Measurements from ENCODE around the gene MCTP1.

The MCTP1 gene

DNA sequence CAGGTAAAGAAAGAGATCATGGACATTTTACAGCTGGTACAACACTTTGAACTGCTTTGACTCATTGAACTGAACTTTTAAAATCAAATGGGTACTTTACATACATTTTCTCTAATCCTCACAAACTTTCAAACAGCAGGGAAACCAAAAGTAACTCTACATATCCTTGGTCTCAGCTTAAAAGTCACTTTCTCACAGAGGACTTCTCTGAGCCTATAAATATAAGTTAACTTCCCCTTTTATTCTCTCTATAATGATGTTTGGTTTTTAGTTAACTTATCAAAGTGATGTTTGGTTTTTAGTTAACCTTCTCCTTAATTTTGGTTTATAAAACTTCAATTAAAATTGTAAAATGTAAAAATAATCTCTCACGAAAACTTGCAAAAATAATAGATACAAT is 209.8 kb downstream of the MCTP1 start:
- no peaks in the 10 kb centered on the region for H3K36me3 ChIP-seq (ENCODE audit: insufficient read depth, low read length)
- peak overlapping the region; percentile 55 for H3K4me2 ChIP-seq (ENCODE audit: low read depth, low read length, poor library complexity, severe bottlenecking)
- peak overlapping the region; percentile 39 for H3K9ac ChIP-seq (ENCODE audit: low read depth, low read length, poor library complexity, severe bottlenecking)
- no peak for TF ChIP-seq EZH2phosphoT487 (IDR thresholded peaks at IDR 0.05; ENCODE audit: borderline replicate concordance)
- TF ChIP-seq, protein P1, sequence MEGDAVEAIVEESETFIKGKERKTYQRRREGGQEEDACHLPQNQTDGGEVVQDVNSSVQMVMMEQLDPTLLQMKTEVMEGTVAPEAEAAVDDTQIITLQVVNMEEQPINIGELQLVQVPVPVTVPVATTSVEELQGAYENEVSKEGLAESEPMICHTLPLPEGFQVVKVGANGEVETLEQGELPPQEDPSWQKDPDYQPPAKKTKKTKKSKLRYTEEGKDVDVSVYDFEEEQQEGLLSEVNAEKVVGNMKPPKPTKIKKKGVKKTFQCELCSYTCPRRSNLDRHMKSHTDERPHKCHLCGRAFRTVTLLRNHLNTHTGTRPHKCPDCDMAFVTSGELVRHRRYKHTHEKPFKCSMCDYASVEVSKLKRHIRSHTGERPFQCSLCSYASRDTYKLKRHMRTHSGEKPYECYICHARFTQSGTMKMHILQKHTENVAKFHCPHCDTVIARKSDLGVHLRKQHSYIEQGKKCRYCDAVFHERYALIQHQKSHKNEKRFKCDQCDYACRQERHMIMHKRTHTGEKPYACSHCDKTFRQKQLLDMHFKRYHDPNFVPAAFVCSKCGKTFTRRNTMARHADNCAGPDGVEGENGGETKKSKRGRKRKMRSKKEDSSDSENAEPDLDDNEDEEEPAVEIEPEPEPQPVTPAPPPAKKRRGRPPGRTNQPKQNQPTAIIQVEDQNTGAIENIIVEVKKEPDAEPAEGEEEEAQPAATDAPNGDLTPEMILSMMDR (conservative IDR thresholded peaks at IDR 0.05; ENCODE audit: low read length), result no peak
- H2AFZ ChIP-seq (ENCODE audit: low read length), result no peak overlapping the region
- H3K4me3 ChIP-seq (ENCODE audit: low read length, poor library complexity, severe bottlenecking), result peak overlapping the region; percentile 31
- H4K20me1 ChIP-seq (ENCODE audit: insufficient read depth, low read length, poor library complexity, severe bottlenecking), result no peaks in the 10 kb centered on the region
- no peaks in the 10 kb centered on the region for H3K9me2 ChIP-seq (replicated peaks; ENCODE audit: low read depth, low read length)
- peaks cover 50% of the 10 kb centered on the region for H3K4me1 ChIP-seq (ENCODE audit: insufficient read depth, low read length, poor library complexity, severe bottlenecking)
- H3K9me3 ChIP-seq (ENCODE audit: insufficient read depth, low read depth, low read length), result no peaks in the 10 kb centered on the region
- H3K27me3 ChIP-seq (ENCODE audit: insufficient read depth, low read length, poor library complexity, severe bottlenecking), result no peaks in the 10 kb centered on the region
- H3F3A ChIP-seq (ENCODE audit: low read depth), result no peaks in the 10 kb centered on the region
- H3K79me2 ChIP-seq (ENCODE audit: insufficient read depth, low read length), result peaks cover 39% of the 10 kb centered on the region

DNA sequence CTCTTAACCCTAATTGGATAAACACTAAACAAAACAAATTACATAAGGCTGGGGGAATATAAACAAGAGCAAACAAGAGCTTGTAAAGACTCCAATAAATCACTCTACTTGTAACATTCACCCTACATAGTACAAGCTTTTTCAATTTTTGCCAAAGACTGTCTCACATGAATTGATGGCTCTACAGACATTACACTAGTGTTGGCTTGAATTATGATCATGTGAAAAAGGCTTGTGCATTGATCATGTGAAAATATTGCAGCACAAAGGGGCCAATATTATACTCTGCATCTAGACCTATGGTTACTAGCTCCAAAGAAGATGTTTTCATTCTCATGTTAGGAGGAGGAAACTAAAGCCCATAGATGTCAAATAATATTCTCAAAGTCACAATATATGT is 212.6 kb downstream of the MCTP1 start:
- H4K20me1 ChIP-seq (ENCODE audit: insufficient read depth, low read length, poor library complexity, severe bottlenecking), result no peaks in the 10 kb centered on the region
- H3K4me1 ChIP-seq (ENCODE audit: insufficient read depth, low read length, poor library complexity, severe bottlenecking), result peaks cover 44% of the 10 kb centered on the region
- peaks cover 16% of the 10 kb centered on the region for H3K79me2 ChIP-seq (ENCODE audit: insufficient read depth, low read length)

DNA sequence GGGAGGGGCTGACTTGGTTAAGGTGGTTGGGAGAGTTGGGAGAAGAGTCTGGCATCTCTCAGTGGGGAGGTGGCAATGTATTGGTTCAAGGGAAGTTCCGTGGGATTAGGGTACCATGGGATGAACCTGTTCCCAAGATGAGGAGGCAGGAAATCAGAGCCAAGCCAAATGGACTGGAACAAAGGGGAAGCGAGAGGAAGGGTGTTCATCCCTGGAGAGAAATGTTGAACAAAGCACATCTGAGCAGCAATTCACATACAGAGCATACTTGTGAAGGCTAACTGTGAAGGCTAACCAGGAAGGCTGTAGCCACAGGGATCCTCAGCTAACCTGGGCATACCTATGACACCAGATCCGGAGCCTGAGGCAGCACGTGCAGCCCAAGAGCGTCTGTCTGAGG is 214.0 kb downstream of the MCTP1 start:
- H3K79me2 ChIP-seq (ENCODE audit: insufficient read depth, low read length), result peaks cover 5% of the 10 kb centered on the region
- no peak overlapping the region for H3K4me2 ChIP-seq (ENCODE audit: low read depth, low read length, poor library complexity, severe bottlenecking)
- no peaks in the 10 kb centered on the region for H3K36me3 ChIP-seq (ENCODE audit: insufficient read depth, low read length)
- H3K9me2 ChIP-seq (replicated peaks; ENCODE audit: low read depth, low read length), result no peaks in the 10 kb centered on the region
- TF ChIP-seq, protein P1 (conservative IDR thresholded peaks at IDR 0.05; ENCODE audit: low read length), result no peak
- TF ChIP-seq EZH2phosphoT487 (IDR thresholded peaks at IDR 0.05; ENCODE audit: borderline replicate concordance), result no peak
- H3K4me1 ChIP-seq (ENCODE audit: insufficient read depth, low read length, poor library complexity, severe bottlenecking), result peaks cover 33% of the 10 kb centered on the region
- H4K20me1 ChIP-seq (ENCODE audit: insufficient read depth, low read length, poor library complexity, severe bottlenecking), result no peaks in the 10 kb centered on the region
- no peak overlapping the region for H3K9ac ChIP-seq (ENCODE audit: low read depth, low read length, poor library complexity, severe bottlenecking)
- H3F3A ChIP-seq (ENCODE audit: low read depth), result 0 out of 2 replicates have a peak, but pooled peaks cover 2% of the 10 kb centered on the region
- H2AFZ ChIP-seq (ENCODE audit: low read length), result no peak overlapping the region
- no peaks in the 10 kb centered on the region for H3K27me3 ChIP-seq (ENCODE audit: insufficient read depth, low read length, poor library complexity, severe bottlenecking)
- H3K4me3 ChIP-seq (ENCODE audit: low read length, poor library complexity, severe bottlenecking), result no peak overlapping the region
- H3K9me3 ChIP-seq (ENCODE audit: insufficient read depth, low read depth, low read length), result no peaks in the 10 kb centered on the region

More for the DNA sequence above, 212.6 kb downstream of the MCTP1 start:
- H2AFZ ChIP-seq (ENCODE audit: low read length), result no peak overlapping the region
- H3K9me3 ChIP-seq (ENCODE audit: insufficient read depth, low read depth, low read length), result no peaks in the 10 kb centered on the region
- H3K4me2 ChIP-seq (ENCODE audit: low read depth, low read length, poor library complexity, severe bottlenecking), result no peak overlapping the region
- no peak overlapping the region for H3K9ac ChIP-seq (ENCODE audit: low read depth, low read length, poor library complexity, severe bottlenecking)
- no peak overlapping the region for H3K4me3 ChIP-seq (ENCODE audit: low read length, poor library complexity, severe bottlenecking)
- no peaks in the 10 kb centered on the region for H3K27me3 ChIP-seq (ENCODE audit: insufficient read depth, low read length, poor library complexity, severe bottlenecking)
- H3F3A ChIP-seq (ENCODE audit: low read depth), result 0 out of 2 replicates have a peak, but pooled peaks cover 2% of the 10 kb centered on the region
- no peaks in the 10 kb centered on the region for H3K9me2 ChIP-seq (replicated peaks; ENCODE audit: low read depth, low read length)
- TF ChIP-seq EZH2phosphoT487 (IDR thresholded peaks at IDR 0.05; ENCODE audit: borderline replicate concordance), result no peak
- TF ChIP-seq, protein P1 (conservative IDR thresholded peaks at IDR 0.05; ENCODE audit: low read length), result no peak
- no peaks in the 10 kb centered on the region for H3K36me3 ChIP-seq (ENCODE audit: insufficient read depth, low read length)
